Measurements from ENCODE around the gene PDCD1.

PDCD1 gene

DNA sequence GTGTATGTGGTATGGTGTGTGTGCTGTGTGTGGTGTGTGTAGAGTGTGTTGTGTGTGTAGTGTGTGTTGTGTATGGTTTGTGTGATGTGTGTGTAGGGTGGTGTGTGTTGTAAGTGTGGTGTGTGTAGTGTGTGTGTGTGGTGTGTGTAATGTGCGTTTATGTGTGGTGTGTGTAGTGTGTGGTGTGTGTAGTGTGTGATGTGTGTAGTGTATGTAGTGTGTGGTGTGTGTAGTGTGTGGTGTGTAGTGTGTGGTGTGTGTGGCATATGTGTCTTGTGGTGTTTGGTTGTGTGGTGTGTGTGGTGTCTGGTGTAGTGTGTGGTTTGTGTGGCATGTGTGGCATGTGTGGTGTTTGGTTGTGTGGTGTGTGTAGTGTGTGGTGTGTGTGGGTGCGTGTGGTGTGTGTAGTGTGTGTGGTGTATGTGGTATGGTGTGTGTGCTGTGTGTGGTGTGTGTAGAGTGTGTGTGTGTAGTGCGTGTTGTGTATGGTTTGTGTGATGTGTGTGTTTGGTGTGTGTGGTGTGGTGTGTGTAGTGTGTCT is 6.8 kb upstream of the PDCD1 start:
- DNase-seq (ENCODE audit: low spot score), result no peak

- no peak for DNase-seq (ENCODE audit: low spot score)
Observed at GRCh38 chr2:241864850-241865213, 6.1 kb upstream of the PDCD1 start.

DNA sequence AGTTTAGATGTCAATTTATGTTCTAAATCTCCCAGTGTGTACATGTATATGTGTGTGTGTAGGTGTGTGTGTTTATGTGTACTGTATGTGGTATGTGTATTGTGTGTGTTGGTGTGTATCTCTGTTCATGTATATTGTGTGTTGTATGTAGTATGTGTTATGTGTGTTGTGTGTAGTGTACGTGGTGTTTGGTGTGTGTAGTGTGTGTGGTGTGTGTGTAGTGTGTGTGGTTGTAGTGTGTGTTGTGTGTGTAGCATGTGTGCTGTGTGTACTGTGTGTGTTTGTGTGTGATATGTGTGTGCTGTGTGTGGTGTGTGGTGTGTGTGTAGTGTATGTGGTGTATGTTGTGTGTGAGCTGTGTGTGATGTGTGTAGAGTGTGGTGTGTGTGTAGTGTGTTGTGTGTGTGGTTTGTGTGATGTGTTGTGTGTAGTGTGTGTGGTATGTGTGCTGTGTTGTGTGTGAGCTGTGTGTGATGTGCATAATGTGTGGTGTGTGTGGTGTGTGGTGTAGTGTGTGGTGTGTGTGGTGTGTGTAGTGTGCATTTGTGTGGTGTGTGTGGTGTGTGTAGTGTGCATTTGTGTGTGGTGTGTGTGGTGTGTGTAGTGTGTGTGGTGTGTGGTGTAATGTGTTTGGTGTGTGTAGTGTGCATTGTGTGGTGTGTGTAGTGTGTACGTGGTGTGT is 5.6 kb upstream of the PDCD1 start:
- no peak for DNase-seq (ENCODE audit: low spot score)

GRCh38 chr2:241863536-241863954 is 4.9 kb upstream of the PDCD1 start:
- DNase-seq (ENCODE audit: low spot score), result no peak

- DNase-seq (ENCODE audit: low spot score), result no peak
Observed at GRCh38 chr2:241862775-241863535, 4.3 kb upstream of the PDCD1 start.

GRCh38 chr2:241862093-241862492 is 3.4 kb upstream of the PDCD1 start:
- DNase-seq (ENCODE audit: low spot score), result no peak

- no peak for DNase-seq (ENCODE audit: low spot score)
Observed at GRCh38 chr2:241861264-241861663, 2.6 kb upstream of the PDCD1 start.

GRCh38 chr2:241860184-241861078 is 1.7 kb upstream of the PDCD1 start:
- DNase-seq (ENCODE audit: low spot score), result no peak

DNA sequence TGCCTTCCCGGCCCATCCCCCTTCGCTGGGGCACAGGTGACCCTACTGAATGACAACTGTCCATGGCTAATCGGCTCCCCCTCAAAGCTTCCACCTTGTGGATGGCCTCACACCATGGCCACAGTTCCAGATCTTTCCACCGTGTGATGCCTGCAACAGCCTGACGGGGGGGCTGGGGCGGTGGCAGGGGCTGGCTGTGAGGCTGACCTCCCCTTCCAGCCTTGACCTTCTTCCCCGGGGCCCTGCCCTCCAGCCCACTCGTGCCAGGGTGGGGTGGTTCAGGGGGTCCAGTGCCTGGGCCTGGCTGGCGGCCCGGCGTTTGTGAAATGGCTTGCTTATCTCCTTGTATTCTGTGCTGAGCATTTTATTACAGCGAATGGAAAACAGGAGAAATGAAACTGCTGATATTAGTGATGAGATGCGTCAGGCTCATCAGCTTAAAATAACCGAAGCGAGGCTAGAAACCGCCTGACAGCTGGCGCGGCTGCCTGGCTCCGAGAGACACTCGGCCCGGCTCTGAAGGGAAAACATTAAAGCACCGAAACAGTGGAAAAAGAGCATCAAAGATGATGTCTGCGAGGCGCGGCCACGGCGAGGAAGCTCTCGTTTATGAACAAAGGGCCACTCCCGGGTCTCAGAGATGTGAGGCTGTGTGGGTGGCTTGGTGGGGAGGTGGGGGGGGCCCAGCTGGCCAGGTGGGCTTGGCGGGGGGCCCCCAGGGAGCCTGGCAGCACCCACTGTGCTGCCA is 916 bp upstream of the PDCD1 start:
- no peak for DNase-seq (ENCODE audit: low spot score)

DNA sequence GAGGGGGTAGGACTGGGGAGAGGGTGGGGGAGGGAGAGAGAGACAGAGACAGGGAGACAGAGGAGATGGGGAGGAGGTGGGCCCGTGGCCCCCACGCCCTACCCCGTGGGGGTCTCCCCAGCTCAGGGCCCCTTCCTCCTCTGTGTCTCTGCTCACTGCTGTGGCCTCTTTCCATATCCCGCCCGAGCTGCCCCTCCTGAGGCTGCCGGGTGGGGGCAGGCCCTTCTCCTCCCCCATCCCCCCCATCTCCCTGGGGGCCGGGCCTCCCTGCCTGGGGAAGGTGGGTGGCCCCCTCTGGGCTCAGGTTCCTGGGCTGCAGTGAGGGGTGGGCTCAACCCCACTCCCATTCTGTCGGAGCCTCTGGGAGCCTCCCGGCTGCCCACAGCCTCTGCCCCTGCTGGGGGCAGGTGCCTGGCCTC is 332 bp upstream of the PDCD1 start:
- DNase-seq (ENCODE audit: low spot score), result no peak

- DNase-seq (ENCODE audit: low spot score), result no peak
Observed at GRCh38 chr2:241857572-241858121, 1.0 kb downstream of the PDCD1 start.

DNA sequence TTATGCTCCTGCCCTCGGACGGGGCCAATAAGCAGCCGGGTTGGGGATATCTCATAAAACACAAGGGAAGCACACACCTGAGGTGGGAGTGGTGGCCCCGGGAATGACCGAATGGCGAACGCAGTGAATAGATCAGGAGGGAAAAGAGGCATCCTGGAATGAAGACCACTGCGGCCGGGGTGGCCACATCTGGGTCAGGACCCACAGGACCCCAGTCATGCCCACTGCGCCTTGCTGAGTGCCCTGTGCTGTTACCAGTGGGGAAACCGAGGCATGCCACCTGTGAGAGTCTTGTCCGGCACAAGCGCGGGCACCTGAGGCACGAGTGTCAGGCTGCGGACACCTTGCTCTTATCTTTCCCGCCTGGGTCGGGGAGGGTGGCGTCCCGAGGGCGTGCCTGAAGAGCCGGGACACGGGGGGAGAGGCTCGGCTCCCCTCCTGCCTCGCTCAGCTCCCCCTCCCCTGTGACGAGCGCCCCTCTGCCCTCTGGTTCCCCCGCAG is 1.6 kb downstream of the PDCD1 start:
- DNase-seq (ENCODE audit: low spot score), result no peak

DNA sequence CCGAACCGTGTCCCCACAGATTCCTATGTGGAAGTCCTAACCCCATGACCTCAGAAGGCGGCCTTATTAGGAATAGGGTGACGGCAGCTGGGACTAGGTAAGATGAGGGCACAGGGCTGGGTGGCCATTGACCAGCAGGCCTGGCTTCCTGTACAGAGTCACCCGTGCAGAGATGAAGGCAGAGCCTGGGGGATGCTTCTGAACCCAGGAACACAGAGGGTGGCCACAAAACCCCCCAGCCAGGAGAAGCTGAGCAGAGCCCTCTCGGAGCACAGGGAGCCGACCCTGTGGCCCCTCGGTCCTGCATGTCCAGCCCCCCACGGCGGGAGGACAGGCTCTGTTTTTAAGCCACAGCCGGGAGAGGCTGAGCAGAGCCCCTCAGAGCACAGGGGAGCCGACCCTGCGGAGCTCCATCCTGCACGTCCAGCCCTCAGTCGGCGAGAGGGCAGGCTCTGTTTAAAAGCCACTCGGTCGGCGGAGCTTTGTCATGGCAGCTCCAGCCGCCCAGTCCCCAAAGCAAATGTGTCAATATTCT is 2.7 kb downstream of the PDCD1 start:
- DNase-seq (ENCODE audit: low spot score), result no peak

DNA sequence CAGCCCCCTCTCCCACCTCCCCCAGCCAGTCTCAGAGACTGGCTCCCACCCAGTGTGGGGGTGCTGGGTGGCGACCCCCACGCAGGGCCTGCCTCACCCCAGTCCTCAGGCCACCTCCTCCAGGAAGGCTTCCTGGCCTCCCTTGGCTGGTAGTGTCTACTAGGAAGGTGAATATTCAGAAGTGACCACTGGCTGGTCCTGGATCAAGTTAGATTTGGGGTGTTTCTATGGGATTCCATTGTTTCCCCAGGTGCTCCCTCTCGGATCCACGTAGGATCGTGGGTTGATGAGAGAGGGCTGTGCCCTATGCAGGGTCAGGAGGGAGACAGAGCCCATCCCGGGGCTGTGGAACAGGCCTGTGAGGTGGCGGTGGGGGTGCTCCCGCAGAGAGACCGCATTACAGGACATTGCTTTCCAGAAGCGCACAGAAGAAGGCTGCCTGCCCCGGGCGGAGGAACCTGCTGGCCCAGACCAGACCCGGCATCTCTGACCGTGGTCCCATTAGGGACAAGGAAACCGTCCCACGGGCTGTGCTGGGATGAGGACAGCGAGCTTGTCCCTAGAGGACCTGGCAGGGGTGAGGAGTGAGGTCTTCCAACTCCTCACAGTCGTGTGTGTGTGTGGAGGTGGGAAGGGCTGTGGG is 3.3 kb downstream of the PDCD1 start:
- no peak for DNase-seq (ENCODE audit: low spot score)

- no peak for DNase-seq (ENCODE audit: low spot score)
Observed at GRCh38 chr2:241854342-241855244, 4.1 kb downstream of the PDCD1 start.

GRCh38 chr2:241853651-241854341 is 4.9 kb downstream of the PDCD1 start:
- DNase-seq (ENCODE audit: low spot score), result no peak

DNA sequence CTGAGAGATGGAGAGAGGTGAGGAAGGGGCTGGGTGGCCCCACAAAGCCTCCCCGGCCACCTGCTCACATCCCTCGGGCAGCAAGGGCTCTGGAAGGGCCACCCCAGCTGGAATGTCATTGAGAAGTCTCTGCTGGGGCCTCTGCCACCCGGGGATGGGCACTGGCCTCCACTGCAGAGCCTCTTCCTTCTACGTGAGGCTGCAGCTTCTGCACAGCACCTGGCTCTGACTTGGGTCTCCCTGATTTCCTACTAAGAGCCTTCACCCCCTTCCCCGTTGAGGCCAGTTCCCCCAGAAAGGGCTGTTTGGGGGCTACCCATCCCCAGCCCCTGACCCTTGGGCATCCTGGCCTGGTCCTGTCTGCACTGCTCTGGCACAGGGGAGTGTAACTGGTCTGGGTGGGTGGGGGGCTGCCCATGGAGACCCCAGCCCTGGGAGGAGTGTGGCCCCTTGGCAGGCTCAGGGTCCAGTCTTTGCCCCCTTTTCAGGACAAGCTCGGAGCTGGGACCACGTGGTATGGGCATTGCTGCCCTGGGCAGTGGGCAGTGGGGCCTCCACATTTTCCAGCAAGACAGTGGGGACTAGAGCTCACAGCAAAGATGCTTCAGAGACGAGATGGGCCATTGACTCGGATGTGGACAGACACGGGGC is 5.6 kb downstream of the PDCD1 start:
- DNase-seq (ENCODE audit: low spot score), result no peak
